GM18951 (cell line): ENCODE results near the gene PSKH1.
"Not testable (repeated sequence)": the region's sequence is repeated elsewhere in the genome, so short reads cannot be mapped to it uniquely, and the experiment has no call there.

ENCODE experiments used
- POLR2A ChIP-seq: IDR thresholded peaks from 4 replicates; pipeline ENCODE4 v1.6.1; 2011; ENCODE audit warnings: mild to moderate bottlenecking; ENCODE audit not compliant: insufficient read length, insufficient read depth; ENCODE audit errors: extremely low read depth
- in situ Hi-C: fragments of 300-500 bp; cut with MboI; formaldehyde crosslinking; loops from one replicate; pipeline ENCODE4 v1.12.0; 2022; ENCODE audit warnings: low sequenced_read_pairs, mixed read lengths, inconsistent platforms; ENCODE audit not compliant: unreplicated experiment

Gene PSKH1

GRCh38 chr16:67857547-67858233, 35.4 kb upstream of the PSKH1 start:
- TF ChIP-seq POLR2A: no peak
- in situ Hi-C loops: no loop called here

- in situ Hi-C loops: no loop called here
Observed at GRCh38 chr16:67858500-67858899, 34.6 kb upstream of the PSKH1 start.

GRCh38 chr16:67860589-67861398, 32.3 kb upstream of the PSKH1 start:
- TF ChIP-seq POLR2A: no peak
- in situ Hi-C loops: no loop called here

More at GRCh38 chr16:67858500-67858899, 34.6 kb upstream of the PSKH1 start:
- no peak for TF ChIP-seq POLR2A

GRCh38 chr16:67861877-67862276, 31.2 kb upstream of the PSKH1 start:
- TF ChIP-seq POLR2A: no peak
- in situ Hi-C loops: no loop called here

GRCh38 chr16:67862623-67863583, 30.2 kb upstream of the PSKH1 start:
- in situ Hi-C loops: no loop called here
- TF ChIP-seq POLR2A: no peak

- in situ Hi-C loops: not testable (repeated sequence)
Observed at GRCh38 chr16:67864044-67864443, 29.0 kb upstream of the PSKH1 start.

GRCh38 chr16:67864594-67864993, 28.5 kb upstream of the PSKH1 start:
- in situ Hi-C loops: no loop called here
- no peak for TF ChIP-seq POLR2A

GRCh38 chr16:67865318-67865717, 27.7 kb upstream of the PSKH1 start:
- TF ChIP-seq POLR2A: no peak
- in situ Hi-C loops: no loop called here

GRCh38 chr16:67868290-67868689, 24.8 kb upstream of the PSKH1 start:
- TF ChIP-seq POLR2A: no peak
- in situ Hi-C loops: no loop called here

- TF ChIP-seq POLR2A: no peak
- in situ Hi-C loops: no loop called here
Observed at GRCh38 chr16:67869653-67870052, 23.4 kb upstream of the PSKH1 start.

GRCh38 chr16:67871256-67871655, 21.8 kb upstream of the PSKH1 start:
- in situ Hi-C loops: no loop called here
- TF ChIP-seq POLR2A: no peak

GRCh38 chr16:67872131-67872630, 20.9 kb upstream of the PSKH1 start:
- in situ Hi-C loops: no loop called here
- no peak for TF ChIP-seq POLR2A

- peak; percentile 87 for TF ChIP-seq POLR2A
- in situ Hi-C loops: no loop called here
Observed at GRCh38 chr16:67872631-67873434, 20.2 kb upstream of the PSKH1 start, which contains the start of gene EDC4. Gene EDC4 (plus strand): TSS chr16:67873052. CDS start chr16:67873262, 210 bp downstream.
